BJ (cell line): ENCODE results near the gene PRKG1. TPM values are rescaled to one million over a fixed set of nuclear protein-coding genes. Genes with fewer than 3 reads are reported as not detected.
"Not testable (repeated sequence)": the region's sequence is repeated elsewhere in the genome, so short reads cannot be mapped to it uniquely, and the experiment has no call there.

Experiments used
- CTCF ChIA-PET: fragments of 350-600 bp; formaldehyde crosslinking; extraction: SDS; loops from one replicate; lab custom pipeline; 2021; ENCODE audit warnings: antibody characterized with exemption, inconsistent platforms; lab: Yijun Ruan, JAX
- POLR2A ChIA-PET: fragments of 300-600 bp; sonication (Branson Sonifier 250); formaldehyde crosslinking; extraction: SDS; loops from one replicate; lab custom pipeline; 2021; ENCODE audit warnings: antibody characterized with exemption; lab: Charles Lee
- DNase-seq: peaks from one replicate; pipeline ENCODE4 v3.0.0-alpha.2; 2011; ENCODE audit warnings: low read depth
- H3K27me3 ChIP-seq: 2 replicates; pipeline ENCODE4 v1.6.0; 2011; ENCODE audit warnings: low read length; ENCODE audit not compliant: control insufficient read depth, insufficient read depth
- H3K36me3 ChIP-seq: 2 replicates; pipeline ENCODE4 v1.5.1; 2011; ENCODE audit warnings: low read length; ENCODE audit not compliant: control insufficient read depth, insufficient read depth
- H3K4me3 ChIP-seq: 2 replicates; pipeline ENCODE4 v1.5.1; 2011; ENCODE audit warnings: low read depth, mild to moderate bottlenecking, control low read depth, low read length
- polyA plus RNA-seq: library from polyadenylated mRNA; depleted of rRNA; stranded (reverse); fragments of >200 nt; gene quantifications from 2 replicates; pipeline ENCODE4 v1.2.3, GENCODE V29; 2011
- TF ChIP-seq, protein P1 (sequence below): IDR thresholded peaks from 2 replicates; pipeline ENCODE4 v1.5.1; 2011; ENCODE audit warnings: low read depth, mild to moderate bottlenecking, control low read depth, inconsistent platforms, low read length, moderate library complexity; ENCODE audit not compliant: insufficient read depth

Gene PRKG1
- polyA plus RNA-seq, 1 experiment = 9.7 TPM

DNA sequence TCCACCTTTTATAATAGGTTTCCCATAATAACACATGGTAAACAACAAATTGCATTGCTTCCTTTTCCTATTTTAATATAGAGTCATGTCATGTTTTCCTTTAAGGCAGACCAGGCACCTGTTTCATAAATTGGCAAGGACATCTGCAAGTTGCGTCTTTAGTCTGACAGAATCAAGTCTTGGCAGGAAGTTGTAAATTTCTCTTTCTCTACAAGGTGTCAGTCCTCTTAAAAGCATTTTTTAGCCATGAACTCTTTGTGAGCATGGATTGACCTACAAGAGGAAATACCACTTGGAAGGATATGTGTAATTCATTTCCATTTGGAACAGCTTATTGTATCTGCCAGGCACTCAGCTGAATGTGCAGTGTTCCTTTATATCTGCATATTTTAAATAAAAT is 176.8 kb downstream of the PRKG1 start:
- ChIA-PET POLR2A (no interaction called here), CTCF (interaction anchor here (0.9 to 1.9 kb wide), 2 partner anchors 15 to 180 kb away, joined by 3 to 6 read pairs; no protein-coding TSS in a partner anchor)
- DNase-seq = no peak
- TF ChIP-seq, protein P1, sequence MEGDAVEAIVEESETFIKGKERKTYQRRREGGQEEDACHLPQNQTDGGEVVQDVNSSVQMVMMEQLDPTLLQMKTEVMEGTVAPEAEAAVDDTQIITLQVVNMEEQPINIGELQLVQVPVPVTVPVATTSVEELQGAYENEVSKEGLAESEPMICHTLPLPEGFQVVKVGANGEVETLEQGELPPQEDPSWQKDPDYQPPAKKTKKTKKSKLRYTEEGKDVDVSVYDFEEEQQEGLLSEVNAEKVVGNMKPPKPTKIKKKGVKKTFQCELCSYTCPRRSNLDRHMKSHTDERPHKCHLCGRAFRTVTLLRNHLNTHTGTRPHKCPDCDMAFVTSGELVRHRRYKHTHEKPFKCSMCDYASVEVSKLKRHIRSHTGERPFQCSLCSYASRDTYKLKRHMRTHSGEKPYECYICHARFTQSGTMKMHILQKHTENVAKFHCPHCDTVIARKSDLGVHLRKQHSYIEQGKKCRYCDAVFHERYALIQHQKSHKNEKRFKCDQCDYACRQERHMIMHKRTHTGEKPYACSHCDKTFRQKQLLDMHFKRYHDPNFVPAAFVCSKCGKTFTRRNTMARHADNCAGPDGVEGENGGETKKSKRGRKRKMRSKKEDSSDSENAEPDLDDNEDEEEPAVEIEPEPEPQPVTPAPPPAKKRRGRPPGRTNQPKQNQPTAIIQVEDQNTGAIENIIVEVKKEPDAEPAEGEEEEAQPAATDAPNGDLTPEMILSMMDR = no peak
- Histone ChIP-seq H3K27me3 (no peaks in the 10 kb centered on the region), H3K36me3 (no peaks in the 10 kb centered on the region), H3K4me3 (no peak overlapping the region)

DNA sequence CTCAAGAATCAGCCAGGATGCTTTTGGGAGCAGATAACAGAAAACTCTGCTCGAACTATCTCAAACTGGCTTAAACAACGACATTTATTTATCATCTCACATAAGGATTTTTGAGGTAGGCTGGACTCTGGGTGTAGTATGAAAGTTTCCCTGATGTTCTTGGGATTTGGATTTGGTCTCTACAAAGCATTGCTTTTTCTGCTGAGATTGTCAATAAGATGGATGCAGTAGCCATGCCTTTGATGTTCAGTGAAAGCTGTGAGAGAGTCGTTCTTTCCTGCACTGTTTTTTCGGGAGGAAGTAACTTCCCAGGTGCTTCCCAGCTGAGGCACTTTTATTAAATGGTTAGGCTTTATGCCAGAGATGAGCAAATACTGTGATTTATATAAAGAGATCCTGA is 181.1 kb downstream of the PRKG1 start:
- H3K27me3 ChIP-seq = no peaks in the 10 kb centered on the region
- H3K4me3 ChIP-seq = no peak overlapping the region
- H3K36me3 ChIP-seq = no peaks in the 10 kb centered on the region
- TF ChIP-seq, protein P1 = no peak
- DNase-seq = no peak
- ChIA-PET CTCF (interaction anchor here (0.8 kb wide), 1 partner anchor 125 kb away, joined by 3 read pairs; no protein-coding TSS in a partner anchor), POLR2A (interaction anchor here (0.6 kb wide), 1 partner anchor 17 kb away, joined by 3 read pairs; no protein-coding TSS in a partner anchor)

DNA sequence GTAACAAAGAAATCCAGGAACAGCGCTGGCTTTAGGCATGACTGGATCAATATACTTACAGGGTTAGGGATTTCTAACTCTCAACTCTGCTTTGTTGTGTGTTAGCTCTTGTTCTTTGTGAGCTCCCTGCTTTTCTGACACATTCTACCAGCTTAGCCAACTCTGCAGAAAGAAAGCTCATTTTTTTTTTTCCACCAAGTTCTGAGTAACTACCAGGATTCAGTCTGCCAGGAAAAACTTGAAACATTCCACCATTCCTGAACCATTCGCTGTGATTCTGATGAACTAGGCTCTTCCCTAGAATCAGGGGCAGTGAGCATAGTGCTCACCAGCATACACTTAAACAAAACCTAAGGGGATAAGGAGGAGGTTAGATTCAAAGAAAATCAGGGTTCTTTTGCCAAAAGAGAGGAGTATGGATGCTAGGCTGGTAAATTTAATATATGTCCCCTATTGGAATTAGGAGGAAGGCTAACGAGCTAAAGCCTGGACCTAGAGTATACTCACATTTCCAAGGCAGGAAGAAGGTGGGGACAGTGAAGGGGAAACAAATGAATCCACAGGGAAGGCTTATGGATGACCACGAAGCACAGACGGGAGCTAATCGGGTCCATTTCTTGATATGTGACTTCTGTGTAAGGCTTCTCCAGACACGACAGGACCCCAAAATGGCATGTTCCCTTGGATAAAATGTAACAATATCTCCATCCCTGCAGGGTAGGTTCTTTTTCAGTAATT is 183.4 kb downstream of the PRKG1 start:
- DNase-seq = no peak
- TF ChIP-seq, protein P1 = no peak

DNA sequence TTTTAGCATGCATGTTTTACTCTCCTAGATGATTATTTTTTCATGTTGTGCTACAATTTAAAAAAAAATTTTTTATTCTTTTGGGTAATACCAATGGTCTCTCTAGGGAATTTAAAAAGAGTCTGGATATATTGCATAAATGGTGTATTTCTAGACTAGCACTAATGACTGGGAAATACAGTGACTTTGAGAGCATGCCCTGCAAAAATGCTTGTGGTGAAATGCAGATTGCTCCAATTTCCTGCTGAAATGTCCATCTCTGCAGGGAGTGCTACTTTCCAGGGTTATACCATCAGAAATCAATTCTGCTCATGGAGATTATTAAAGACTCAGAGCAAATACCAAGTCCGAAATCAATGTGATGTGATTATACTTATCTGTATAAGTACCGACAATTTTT is 186.1 kb downstream of the PRKG1 start:
- Histone ChIP-seq H3K36me3 (no peaks in the 10 kb centered on the region), H3K4me3 (no peak overlapping the region), H3K27me3 (no peaks in the 10 kb centered on the region)
- TF ChIP-seq, protein P1 = no peak
- no peak for DNase-seq
- POLR2A ChIA-PET = no interaction called here
- CTCF ChIA-PET = no interaction called here

More for the DNA sequence above, 183.4 kb downstream of the PRKG1 start:
- no peaks in the 10 kb centered on the region for H3K36me3 ChIP-seq
- CTCF ChIA-PET = interaction anchor here (0.7 kb wide), 1 partner anchor 169 kb away, joined by 4 read pairs; no protein-coding TSS in a partner anchor
- H3K27me3 ChIP-seq = no peaks in the 10 kb centered on the region
- H3K4me3 ChIP-seq = no peak overlapping the region
- POLR2A ChIA-PET = interaction anchor here (0.6 to 0.7 kb wide), 2 partner anchors 12 to 1344 kb away, joined by 3 to 5 read pairs; no protein-coding TSS in a partner anchor

DNA sequence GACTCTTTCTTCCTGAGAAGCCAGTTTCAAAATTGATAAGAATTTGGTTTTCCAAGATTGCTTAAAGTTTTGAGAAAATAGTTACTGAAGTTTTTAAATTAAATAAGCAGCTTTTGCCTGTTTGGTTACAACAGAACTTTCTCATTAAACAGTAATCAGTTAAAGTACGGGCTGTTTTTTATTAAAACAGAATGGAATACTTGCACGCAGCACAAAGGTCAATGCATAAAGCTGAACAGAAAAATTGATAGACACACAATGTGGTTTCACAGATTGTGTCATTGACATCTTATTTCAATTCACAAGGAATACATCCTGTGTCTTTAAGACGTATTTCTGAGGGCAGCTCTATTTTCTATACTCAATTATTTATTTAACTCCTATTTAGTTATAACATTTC is 192.2 kb downstream of the PRKG1 start:
- no peaks in the 10 kb centered on the region for H3K27me3 ChIP-seq
- ChIA-PET CTCF (interaction anchor here (0.8 to 1.9 kb wide), 3 partner anchors 10 to 203 kb away, joined by 3 to 6 read pairs (median 3); no protein-coding TSS in a partner anchor), POLR2A (no interaction called here)
- H3K36me3 ChIP-seq = no peaks in the 10 kb centered on the region
- H3K4me3 ChIP-seq = no peak overlapping the region
- no peak for DNase-seq
- TF ChIP-seq, protein P1 = no peak

DNA sequence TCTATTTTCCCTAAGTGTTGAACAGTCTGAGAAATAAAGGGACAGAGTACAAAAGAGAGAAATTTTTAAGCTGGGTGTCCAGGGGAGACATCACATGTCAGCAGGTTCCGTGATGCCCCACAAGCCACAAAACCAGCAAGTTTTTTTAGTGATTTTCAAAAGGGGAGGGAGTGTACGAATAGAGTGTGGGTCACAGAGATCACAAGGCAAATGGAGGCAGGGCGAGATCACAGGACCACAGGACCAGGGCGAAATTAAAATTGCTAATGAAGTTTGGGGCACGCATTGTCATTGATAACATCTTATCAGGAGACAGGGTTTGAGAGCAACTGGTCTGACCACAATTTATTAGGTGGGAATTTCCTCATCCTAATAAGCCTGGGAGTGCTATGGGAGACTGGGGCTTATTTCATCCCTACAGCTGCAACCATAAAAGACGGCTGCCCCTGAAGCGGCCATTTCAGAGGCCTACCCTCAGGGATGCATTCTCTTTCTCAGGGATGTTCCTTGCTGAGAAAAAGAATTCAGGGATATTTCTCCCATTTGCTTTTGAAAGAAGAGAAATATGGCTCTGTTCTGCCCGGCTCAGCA is 193.8 kb downstream of the PRKG1 start:
- H3K4me3 ChIP-seq, POLR2A ChIA-PET, CTCF ChIA-PET: not testable (repeated sequence)

More for the DNA sequence above, 193.8 kb downstream of the PRKG1 start:
- not testable (repeated sequence) for H3K36me3 ChIP-seq, DNase-seq, H3K27me3 ChIP-seq
